Measurements from ENCODE around the gene PMFBP1.

Gene PMFBP1

DNA sequence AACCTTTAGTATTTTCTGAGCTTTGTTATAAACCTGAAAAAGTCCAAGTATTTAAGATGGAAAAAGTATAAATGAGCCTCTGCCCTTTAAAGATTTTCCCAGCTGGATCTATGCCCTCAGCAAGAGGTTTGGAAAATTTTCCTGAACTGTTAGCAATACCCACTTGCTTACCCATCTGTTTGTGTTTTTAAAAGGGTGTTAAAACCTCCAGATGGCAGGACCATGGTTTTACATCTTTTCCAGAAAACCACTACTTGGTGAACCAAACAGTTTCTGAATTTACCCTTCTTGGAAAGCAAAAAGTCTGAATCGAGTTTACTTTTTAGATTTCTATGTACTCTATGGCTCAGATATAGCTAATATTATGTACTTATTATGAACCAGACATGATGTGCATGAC is 719 bp downstream of the PMFBP1 start:
- no peaks in the 10 kb centered on the region for H3K4me1 Mint-ChIP-seq (ENCODE audit: low read depth in 2 of 2)
- ATAC-seq (replicated peaks): no peak

DNA sequence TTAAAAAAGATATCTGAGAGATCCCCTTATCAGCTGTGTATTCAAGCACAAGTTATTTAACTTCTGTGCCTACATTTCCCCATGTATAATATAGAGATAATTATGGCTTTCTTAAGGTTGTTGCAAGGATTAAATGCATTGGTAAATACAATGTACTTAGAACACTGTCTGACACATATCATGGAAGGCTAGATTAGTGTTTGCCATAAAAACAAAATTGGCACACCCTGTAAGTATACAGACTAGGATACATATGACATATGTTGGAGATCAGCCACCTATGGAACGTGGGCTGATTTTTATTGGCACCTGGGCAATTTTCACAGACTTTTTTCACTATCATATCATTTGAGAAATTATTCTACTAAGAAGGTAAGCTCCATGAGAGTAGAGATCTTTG is 2.2 kb downstream of the PMFBP1 start:
- H3K36me3 Mint-ChIP-seq (ENCODE audit: insufficient read depth): no peaks in the 10 kb centered on the region
- no peaks in the 10 kb centered on the region for H3K4me1 Mint-ChIP-seq (ENCODE audit: low read depth in 2 of 2)
- no peaks in the 10 kb centered on the region for H3K9me3 Mint-ChIP-seq
- H3K27ac Mint-ChIP-seq: no peak overlapping the region
- peaks cover 26 to 27% of the 10 kb centered on the region in 2 donors for H3K27me3 Mint-ChIP-seq
- H3K4me3 Mint-ChIP-seq: no peak overlapping the region
- DNase-seq (no peak), ATAC-seq (replicated peaks) (no peak)

More for the DNA sequence above, 719 bp downstream of the PMFBP1 start:
- Mint-ChIP-seq H3K36me3 (ENCODE audit: insufficient read depth) (no peaks in the 10 kb centered on the region), H3K4me3 (no peak overlapping the region), H3K27me3 (peaks cover 16 to 18% of the 10 kb centered on the region in 2 donors), H3K27ac (no peak overlapping the region), H3K9me3 (no peaks in the 10 kb centered on the region)
- no peak for DNase-seq

DNA sequence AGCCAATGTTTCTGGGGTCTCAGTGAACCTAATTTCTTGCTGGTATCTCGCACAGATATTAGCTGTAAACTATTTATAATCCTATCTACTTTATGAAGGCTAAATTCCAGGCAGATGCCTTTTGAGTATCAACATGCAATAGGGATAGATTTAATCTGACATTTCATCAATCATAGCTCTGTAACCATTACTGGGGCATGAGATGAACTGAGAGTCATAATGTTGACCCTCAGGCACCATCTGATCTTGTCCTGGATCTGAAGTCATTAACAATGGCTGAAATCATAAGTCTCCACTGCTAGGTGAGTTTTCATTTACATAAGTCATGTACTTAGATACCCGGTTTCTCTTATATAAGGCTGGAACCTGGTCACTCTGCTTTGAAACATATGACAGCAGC is 3.6 kb downstream of the PMFBP1 start:
- no peaks in the 10 kb centered on the region for H3K4me1 Mint-ChIP-seq (ENCODE audit: low read depth in 2 of 2)
- no peak overlapping the region for H3K27ac Mint-ChIP-seq
- no peaks in the 10 kb centered on the region for H3K36me3 Mint-ChIP-seq (ENCODE audit: insufficient read depth)
- ATAC-seq (replicated peaks) (no peak), DNase-seq (no peak)
- peaks cover 32 to 35% of the 10 kb centered on the region in 2 donors for H3K27me3 Mint-ChIP-seq
- H3K4me3 Mint-ChIP-seq: no peak overlapping the region
- H3K9me3 Mint-ChIP-seq: peaks cover 0 to under 1% of the 10 kb centered on the region in 2 donors

DNA sequence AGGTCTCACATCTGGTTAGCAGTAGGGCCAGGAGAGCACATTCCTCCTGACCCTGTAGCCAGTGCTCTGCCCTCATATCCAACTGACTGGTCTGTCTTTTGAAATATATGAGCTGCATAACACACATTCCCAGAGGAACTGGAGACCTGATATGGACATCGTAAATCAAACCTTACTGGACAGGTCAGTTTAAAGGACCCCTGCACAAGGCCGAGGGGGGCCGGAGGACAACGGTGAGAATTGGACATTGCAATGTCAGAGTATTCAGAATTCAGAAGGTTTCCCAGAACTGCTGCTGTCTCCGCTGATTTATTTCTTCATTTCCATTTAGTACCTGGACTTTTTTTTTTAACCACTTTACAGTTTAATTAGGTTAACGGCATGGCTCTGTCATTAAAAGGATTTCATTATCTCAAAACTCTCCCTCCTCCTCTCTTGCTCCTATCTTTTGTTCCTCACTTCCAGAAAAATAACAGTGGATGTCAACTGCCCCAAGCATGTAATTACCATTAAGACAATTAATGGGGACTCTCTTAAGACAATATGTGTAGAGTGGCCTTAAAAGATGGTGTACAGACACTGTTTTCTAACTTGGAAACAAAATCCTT is 4.9 kb downstream of the PMFBP1 start:
- no peak overlapping the region for H3K4me3 Mint-ChIP-seq
- H3K36me3 Mint-ChIP-seq (ENCODE audit: insufficient read depth): no peaks in the 10 kb centered on the region
- ATAC-seq (replicated peaks) (no peak), DNase-seq (no peak)
- no peaks in the 10 kb centered on the region for H3K4me1 Mint-ChIP-seq (ENCODE audit: low read depth in 2 of 2)
- peaks cover 0 to 2% of the 10 kb centered on the region in 2 donors for H3K9me3 Mint-ChIP-seq
- no peak overlapping the region for H3K27ac Mint-ChIP-seq
- H3K27me3 Mint-ChIP-seq: peaks cover 43% of the 10 kb centered on the region in 2 donors

DNA sequence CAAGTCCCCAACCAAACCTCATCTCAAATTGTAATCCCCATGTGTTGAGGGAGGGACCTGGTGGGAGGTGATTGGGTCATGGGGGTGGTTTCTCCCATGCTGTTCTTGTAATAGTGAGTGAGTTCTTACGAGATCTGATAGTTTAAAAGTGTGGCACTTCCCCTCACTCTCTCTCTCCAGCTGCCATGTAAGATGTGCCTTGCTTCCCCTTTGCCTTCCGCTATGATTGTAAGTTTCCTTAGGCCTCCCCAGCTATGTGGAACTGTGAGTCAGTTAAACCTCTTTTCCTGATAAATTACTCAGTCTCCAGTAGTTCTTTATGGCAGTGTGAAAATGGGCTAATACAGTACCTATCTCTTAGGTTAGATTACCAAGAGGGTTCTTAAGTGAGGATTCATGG is 5.8 kb downstream of the PMFBP1 start:
- Mint-ChIP-seq H3K27me3 (peaks cover 45 to 47% of the 10 kb centered on the region in 2 donors), H3K4me3 (no peak overlapping the region), H3K27ac (no peak overlapping the region), H3K4me1 (ENCODE audit: low read depth in 2 of 2) (no peaks in the 10 kb centered on the region), H3K9me3 (peaks cover 0 to 2% of the 10 kb centered on the region in 2 donors), H3K36me3 (ENCODE audit: insufficient read depth) (no peaks in the 10 kb centered on the region)
- DNase-seq (no peak), ATAC-seq (replicated peaks) (no peak)

DNA sequence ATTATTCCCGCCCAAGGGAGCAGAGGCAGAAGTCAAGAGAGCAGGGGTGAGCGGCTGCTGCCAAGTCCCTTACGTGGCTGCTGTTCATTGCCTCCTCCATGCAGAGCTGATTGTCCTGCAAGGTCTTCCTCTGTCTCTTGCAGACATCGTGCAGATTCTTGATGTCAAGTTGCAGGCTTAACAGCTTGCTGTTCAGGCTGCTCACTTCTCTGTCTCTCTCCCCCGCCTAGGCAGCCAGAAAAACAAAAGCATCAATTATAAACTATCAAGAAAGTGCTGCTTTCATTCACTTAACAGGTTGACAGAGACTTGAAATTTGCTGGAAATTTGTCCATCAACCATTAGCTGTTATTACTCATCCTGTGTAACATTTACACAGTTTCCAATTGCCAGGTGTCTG is 7.3 kb downstream of the PMFBP1 start:
- Mint-ChIP-seq H3K4me3 (no peak overlapping the region), H3K36me3 (ENCODE audit: insufficient read depth) (no peaks in the 10 kb centered on the region), H3K27me3 (peaks cover 45 to 47% of the 10 kb centered on the region in 2 donors), H3K4me1 (ENCODE audit: low read depth in 2 of 2) (no peaks in the 10 kb centered on the region), H3K9me3 (peaks cover 0 to 2% of the 10 kb centered on the region in 2 donors), H3K27ac (no peak overlapping the region)
- ATAC-seq (replicated peaks) (no peak), DNase-seq (no peak)

DNA sequence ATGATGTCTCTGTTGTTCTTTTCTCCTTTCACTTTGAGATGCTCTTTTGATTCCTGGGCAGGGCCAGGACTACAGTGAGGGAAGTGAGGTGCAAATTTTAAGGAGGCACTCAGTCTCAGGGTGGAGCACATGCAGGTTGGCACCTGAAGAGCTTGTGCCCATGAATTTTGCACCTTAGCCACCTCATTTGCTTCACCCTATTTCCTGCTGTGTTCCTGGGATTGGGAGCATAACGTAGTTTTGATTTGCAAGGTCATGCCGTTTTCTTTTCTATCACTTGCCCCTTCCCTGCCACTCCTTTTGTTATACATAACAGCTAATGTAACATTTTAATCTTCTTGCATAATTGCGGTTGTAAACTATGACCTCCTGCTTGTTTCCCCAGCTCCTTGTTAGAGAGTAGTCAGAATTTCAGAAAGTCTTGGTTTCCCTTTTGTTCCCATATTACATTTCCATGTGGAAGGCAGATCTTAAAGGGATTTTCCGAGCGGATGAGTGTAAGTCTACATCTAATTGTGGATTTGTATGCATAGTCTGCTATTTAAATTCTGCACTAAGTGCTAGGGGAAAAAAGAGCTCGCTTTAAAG is 9.8 kb downstream of the PMFBP1 start:
- H3K27ac Mint-ChIP-seq: no peak overlapping the region
- no peaks in the 10 kb centered on the region for H3K36me3 Mint-ChIP-seq (ENCODE audit: insufficient read depth)
- peaks cover 42% of the 10 kb centered on the region in 2 donors for H3K27me3 Mint-ChIP-seq
- no peaks in the 10 kb centered on the region for H3K4me1 Mint-ChIP-seq (ENCODE audit: low read depth in 2 of 2)
- no peak for DNase-seq
- no peak for ATAC-seq (replicated peaks)
- peaks cover 0 to 2% of the 10 kb centered on the region in 2 donors for H3K9me3 Mint-ChIP-seq
- no peak overlapping the region for H3K4me3 Mint-ChIP-seq

DNA sequence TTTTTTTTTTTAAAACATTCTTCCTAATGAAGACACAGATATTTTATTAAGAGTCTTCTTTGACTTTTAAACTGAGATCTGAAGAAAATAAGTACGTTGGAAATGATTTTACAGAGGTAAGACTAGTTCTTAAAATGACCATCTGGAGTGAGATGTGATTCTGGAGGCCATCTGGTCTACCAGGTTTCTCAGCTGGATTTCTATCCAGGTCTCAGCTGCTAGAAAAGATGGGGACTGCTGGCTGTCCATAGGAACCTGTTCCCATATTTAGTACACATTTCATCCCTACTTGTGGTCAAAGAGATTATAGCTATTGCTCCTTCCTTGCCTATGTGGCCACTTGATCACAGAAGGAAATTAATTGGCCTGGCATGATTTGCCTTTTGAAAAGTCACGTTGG is 12.2 kb downstream of the PMFBP1 start:
- H3K36me3 Mint-ChIP-seq (ENCODE audit: insufficient read depth): no peaks in the 10 kb centered on the region
- no peak for ATAC-seq (replicated peaks)
- H3K4me3 Mint-ChIP-seq: no peak overlapping the region
- H3K27ac Mint-ChIP-seq: no peak overlapping the region
- no peak for DNase-seq
- peaks cover 0 to 2% of the 10 kb centered on the region in 2 donors for H3K9me3 Mint-ChIP-seq
- peaks cover 27 to 31% of the 10 kb centered on the region in 2 donors for H3K27me3 Mint-ChIP-seq
- H3K4me1 Mint-ChIP-seq (ENCODE audit: low read depth in 2 of 2): no peaks in the 10 kb centered on the region

DNA sequence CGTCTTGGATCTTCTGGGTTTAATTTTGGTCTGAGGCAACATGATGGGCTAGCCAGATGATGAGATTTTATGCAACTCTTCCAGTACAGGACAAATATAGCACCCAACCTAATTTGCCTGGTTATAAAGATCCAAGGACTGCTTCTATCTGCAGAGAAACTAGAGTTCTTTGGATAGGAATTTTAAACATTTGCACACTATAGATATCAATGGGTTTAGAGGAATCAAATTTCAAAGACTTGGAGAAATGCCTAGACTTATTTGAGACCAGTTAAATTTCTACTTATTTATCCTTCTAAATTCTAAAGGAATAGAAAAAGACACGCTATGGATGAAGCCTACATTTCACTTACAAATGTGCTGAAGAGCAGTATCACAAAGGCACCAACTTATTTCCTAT is 12.6 kb downstream of the PMFBP1 start:
- DNase-seq (no peak), ATAC-seq (replicated peaks) (no peak)
- Mint-ChIP-seq H3K4me3 (no peak overlapping the region), H3K27me3 (peaks cover 23 to 31% of the 10 kb centered on the region in 2 donors), H3K36me3 (ENCODE audit: insufficient read depth) (no peaks in the 10 kb centered on the region), H3K27ac (no peak overlapping the region), H3K9me3 (peaks cover 0 to 2% of the 10 kb centered on the region in 2 donors), H3K4me1 (ENCODE audit: low read depth in 2 of 2) (no peaks in the 10 kb centered on the region)

DNA sequence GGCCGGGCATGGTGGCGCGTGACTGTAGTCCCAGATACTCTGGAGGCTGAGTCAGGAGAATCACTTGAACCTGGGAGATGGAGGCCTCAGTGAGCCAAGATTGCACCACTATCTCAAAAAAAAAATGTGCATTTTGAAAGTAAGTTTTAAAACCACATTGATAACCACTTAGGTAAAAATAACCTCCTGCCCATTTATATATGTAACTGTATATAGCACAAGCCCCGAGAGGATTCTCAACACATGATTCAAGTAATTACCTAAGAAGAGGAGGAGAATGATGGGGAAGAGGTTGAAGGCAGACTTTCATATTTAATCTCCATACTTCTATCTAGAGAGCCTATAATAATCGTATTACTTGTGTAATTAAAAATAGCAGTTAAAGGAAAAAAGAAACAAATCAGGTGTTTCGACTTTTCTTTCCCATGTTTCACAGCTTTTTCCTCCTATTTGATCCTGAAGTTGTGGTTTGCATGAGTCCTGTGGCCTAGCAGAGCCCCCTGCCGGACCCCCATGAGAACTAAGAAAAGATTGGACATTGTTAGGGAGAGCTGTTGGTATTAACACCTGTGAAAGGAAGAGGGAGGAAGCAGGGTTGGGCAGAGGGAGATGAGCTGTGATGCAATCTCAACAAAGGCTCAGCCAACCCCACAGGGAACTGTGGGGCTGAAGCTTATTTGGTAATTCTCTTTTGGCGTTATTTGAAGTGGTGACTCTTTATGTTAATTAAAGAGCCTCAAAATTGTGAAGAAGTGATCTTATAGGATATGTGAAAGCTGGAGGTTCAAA is 22.1 kb downstream of the PMFBP1 start:
- Mint-ChIP-seq H3K4me1 (ENCODE audit: low read depth in 2 of 2) (peaks cover 0 to 2% of the 10 kb centered on the region in 2 donors), H3K27ac (no peak overlapping the region), H3K36me3 (ENCODE audit: insufficient read depth) (no peaks in the 10 kb centered on the region), H3K4me3 (no peak overlapping the region), H3K9me3 (peaks cover 0 to 4% of the 10 kb centered on the region in 2 donors), H3K27me3 (peaks cover 0 to 15% of the 10 kb centered on the region in 2 donors)
- ATAC-seq (replicated peaks): no peak
- DNase-seq: no peak

DNA sequence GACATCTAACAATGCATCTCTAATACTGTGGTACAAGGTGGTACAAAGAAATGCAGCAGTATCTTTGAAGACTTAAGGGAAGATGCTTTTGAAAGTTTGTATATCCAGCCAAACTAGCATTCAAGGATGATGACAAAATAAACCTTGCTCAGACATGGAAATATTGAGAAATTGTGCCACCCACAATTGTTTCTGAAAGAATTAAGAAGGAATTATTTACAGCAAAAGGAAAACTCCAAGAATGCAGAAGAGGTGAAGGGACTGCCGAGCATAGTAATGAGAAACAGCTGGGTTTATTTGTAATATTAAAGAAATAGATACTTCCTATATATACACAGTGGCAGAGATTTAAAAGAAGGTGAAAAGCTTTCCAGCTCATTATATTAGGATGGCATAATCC is 29.5 kb downstream of the PMFBP1 start:
- Mint-ChIP-seq H3K4me3 (no peak overlapping the region), H3K27me3 (peaks cover 26 to 32% of the 10 kb centered on the region in 2 donors), H3K36me3 (ENCODE audit: insufficient read depth) (no peaks in the 10 kb centered on the region), H3K4me1 (ENCODE audit: low read depth in 2 of 2) (no peaks in the 10 kb centered on the region), H3K9me3 (peaks cover 0 to 4% of the 10 kb centered on the region in 2 donors), H3K27ac (no peak overlapping the region)
- no peak for ATAC-seq (replicated peaks)
- no peak for DNase-seq

DNA sequence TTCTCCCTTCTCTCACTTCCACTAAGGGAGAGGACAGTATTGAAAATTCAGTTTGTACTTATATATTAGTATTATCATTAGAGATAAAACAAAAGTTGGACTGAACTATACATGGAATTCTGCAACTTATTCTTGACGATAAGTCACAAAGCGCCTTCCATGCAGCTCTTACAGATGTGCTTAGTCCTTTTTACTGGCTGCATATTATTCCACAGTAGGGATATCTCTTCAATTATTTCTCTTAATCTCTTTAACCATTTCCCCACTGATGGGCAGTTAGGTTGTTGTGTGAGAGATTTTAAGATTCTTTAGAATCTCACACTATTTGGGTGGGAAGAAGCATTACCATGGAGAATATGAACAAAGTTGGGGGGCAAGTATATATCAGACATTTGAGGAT is 32.0 kb downstream of the PMFBP1 start:
- ATAC-seq (replicated peaks) (no peak), DNase-seq (no peak)
- H3K36me3 Mint-ChIP-seq (ENCODE audit: insufficient read depth): no peaks in the 10 kb centered on the region
- no peaks in the 10 kb centered on the region for H3K9me3 Mint-ChIP-seq
- peaks cover 23 to 39% of the 10 kb centered on the region in 2 donors for H3K27me3 Mint-ChIP-seq
- H3K4me3 Mint-ChIP-seq: no peak overlapping the region
- no peaks in the 10 kb centered on the region for H3K4me1 Mint-ChIP-seq (ENCODE audit: low read depth in 2 of 2)
- H3K27ac Mint-ChIP-seq: no peak overlapping the region

DNA sequence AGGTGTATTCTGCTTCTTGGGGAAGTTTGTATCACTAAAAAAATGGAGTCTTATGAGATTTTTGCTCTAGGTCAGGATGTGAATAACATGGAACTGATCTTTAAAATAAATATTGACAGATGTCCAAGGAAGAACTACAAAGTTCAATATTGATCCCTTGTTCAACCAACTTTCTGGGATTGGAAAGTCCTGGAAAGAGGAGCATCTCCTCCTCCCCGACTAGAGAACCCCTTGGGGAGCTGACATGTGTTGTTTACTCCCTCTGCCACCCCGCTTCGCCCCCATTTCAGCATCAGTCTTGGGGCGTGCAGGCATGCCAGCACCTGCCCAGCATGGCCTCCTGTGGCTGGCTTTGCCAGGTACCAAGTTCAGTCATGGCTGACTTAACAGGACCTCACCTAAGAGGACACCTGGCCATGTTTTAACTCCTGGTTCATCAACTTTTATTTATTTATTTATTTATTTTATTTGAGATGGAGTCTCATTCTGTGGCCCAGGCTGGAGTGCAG is 33.8 kb downstream of the PMFBP1 start:
- ATAC-seq (replicated peaks): no peak
- H3K9me3 Mint-ChIP-seq: no peaks in the 10 kb centered on the region
- H3K36me3 Mint-ChIP-seq (ENCODE audit: insufficient read depth): no peaks in the 10 kb centered on the region
- no peak for DNase-seq
- H3K27ac Mint-ChIP-seq: no peak overlapping the region
- H3K4me3 Mint-ChIP-seq: no peak overlapping the region
- H3K27me3 Mint-ChIP-seq: peaks cover 32 to 36% of the 10 kb centered on the region in 2 donors
- no peaks in the 10 kb centered on the region for H3K4me1 Mint-ChIP-seq (ENCODE audit: low read depth in 2 of 2)

Measured in effector memory CD8-positive, alpha-beta T cell (primary cell).